Fibroblast of mammary gland (primary cell): Measurements from ENCODE around the gene KIAA1671.

Experiments used
- DNase-seq: peaks from one replicate; pipeline ENCODE4 v3.0.0-alpha.2; 2010; ENCODE audit warnings: low read depth
- H3K4me3 ChIP-seq: 2 replicates; pipeline ENCODE4 v1.5.1; 2011; ENCODE audit warnings: low read depth, mild to moderate bottlenecking, low read length, moderate library complexity; ENCODE audit not compliant: control insufficient read depth
- TF ChIP-seq, protein P1 (sequence below): conservative IDR thresholded peaks from 2 replicates; pipeline ENCODE4 v1.5.1; 2011; ENCODE audit warnings: low read depth, low read length, inconsistent platforms; ENCODE audit not compliant: control insufficient read depth, insufficient read depth

KIAA1671 gene

GRCh38 chr22:25167082-25167481 lies 214.6 kb downstream of the KIAA1671 start:
- TF ChIP-seq, protein P1, sequence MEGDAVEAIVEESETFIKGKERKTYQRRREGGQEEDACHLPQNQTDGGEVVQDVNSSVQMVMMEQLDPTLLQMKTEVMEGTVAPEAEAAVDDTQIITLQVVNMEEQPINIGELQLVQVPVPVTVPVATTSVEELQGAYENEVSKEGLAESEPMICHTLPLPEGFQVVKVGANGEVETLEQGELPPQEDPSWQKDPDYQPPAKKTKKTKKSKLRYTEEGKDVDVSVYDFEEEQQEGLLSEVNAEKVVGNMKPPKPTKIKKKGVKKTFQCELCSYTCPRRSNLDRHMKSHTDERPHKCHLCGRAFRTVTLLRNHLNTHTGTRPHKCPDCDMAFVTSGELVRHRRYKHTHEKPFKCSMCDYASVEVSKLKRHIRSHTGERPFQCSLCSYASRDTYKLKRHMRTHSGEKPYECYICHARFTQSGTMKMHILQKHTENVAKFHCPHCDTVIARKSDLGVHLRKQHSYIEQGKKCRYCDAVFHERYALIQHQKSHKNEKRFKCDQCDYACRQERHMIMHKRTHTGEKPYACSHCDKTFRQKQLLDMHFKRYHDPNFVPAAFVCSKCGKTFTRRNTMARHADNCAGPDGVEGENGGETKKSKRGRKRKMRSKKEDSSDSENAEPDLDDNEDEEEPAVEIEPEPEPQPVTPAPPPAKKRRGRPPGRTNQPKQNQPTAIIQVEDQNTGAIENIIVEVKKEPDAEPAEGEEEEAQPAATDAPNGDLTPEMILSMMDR: no peak
- H3K4me3 ChIP-seq: no peak overlapping the region
- DNase-seq: no peak

DNA sequence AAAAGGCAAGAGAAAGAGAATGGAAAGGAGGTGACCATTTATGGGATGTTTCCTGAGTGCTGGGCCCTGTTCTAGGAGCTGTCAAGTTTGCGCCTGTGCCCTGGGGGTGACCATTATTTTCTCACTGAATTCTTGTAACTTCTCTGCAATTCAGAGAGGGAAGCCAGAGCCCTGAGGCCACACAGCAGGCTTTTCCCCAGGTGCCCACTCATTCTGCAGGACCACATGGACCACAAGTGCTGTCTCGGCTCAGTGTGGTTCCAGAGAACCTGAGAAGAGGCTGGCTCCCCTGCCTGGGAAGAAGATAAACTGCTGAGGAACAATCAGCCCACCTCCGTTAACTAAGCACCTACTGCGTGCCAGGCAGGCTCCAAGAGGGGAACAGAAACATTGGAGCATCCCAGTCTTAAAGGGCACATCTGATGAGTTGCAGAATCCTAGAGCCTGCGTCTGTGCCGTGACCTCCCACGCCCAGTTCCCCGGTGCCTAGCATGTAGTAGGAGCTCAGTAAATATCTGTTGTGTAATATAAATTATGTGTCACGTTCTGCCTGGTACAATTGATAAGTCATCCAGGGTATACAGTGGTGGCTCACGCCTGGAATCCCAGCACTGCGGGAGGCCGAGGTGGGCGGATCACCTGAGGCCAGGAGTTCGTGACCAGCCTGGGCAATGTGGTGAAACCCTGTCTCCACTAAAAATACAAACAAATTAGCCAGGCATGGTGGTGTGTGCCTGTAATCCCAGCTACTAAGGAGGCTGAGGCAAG lies 215.5 kb downstream of the KIAA1671 start:
- H3K4me3 ChIP-seq: no peak overlapping the region
- TF ChIP-seq, protein P1: no peak
- no peak for DNase-seq

- H3K4me3 ChIP-seq: no peak overlapping the region
- DNase-seq: no peak
- TF ChIP-seq, protein P1: no peak
Observed at GRCh38 chr22:25169278-25170031, 216.9 kb downstream of the KIAA1671 start.

DNA sequence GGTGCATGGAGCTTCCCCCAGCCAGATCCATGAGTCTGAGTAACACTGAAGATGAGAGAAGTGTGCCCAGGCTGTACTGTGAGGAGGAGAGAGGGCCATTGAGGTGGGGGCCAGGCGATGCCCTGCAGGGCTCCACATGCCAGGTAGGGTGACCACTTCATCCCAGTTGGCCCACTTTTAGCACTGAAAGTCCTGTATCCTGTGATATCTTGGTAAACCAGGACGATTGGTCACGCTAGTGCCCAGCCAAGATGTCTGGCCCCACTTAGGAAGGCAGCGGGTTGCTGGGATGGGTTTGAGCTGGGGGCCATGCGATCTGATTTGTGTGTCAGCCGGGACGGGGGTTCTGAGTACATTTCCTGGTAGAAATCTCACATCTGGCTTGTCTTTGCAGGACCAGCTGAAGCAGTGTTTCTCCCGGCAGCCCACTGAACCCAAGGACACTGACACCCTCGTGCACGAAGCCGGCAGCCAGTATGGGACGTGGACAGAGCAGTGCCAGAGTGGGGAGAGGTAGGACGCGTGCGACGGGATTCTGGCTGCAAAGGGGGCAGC lies 218.0 kb downstream of the KIAA1671 start:
- H3K4me3 ChIP-seq: no peak overlapping the region
- DNase-seq: no peak
- TF ChIP-seq, protein P1: no peak

GRCh38 chr22:25172153-25172552 lies 219.6 kb downstream of the KIAA1671 start:
- TF ChIP-seq, protein P1: no peak
- no peak overlapping the region for H3K4me3 ChIP-seq
- no peak for DNase-seq

- TF ChIP-seq, protein P1: no peak
- no peak for DNase-seq
- no peak overlapping the region for H3K4me3 ChIP-seq
Observed at GRCh38 chr22:25174156-25174887, 221.8 kb downstream of the KIAA1671 start.
